NCI-H526 (cell line): ENCODE data around the gene DOCK3.
"Not testable (repeated sequence)": the region's sequence is repeated elsewhere in the genome, so short reads cannot be mapped to it uniquely, and the experiment has no call there.

Source experiments
- DNase-seq, 2 experiments: peaks; one replicate each; lab custom pipeline; 2025; lab: John Stamatoyannopoulos, UW

Gene DOCK3

GRCh38 chr3:50687127-50687751 lies 12.5 kb downstream of the DOCK3 start:
- DNase-seq = no peak

- no peak for DNase-seq
These were observed 13.2 kb downstream of the DOCK3 start for GRCh38 chr3:50687916-50688315.

- not testable (repeated sequence) for DNase-seq
These were observed 13.9 kb downstream of the DOCK3 start for GRCh38 chr3:50688602-50689001.

GRCh38 chr3:50689558-50689957 lies 14.8 kb downstream of the DOCK3 start:
- no peak for DNase-seq

GRCh38 chr3:50695031-50695430 lies 20.3 kb downstream of the DOCK3 start:
- no peak for DNase-seq

- DNase-seq = no peak
These were observed 21.5 kb downstream of the DOCK3 start for GRCh38 chr3:50696276-50696675.

- DNase-seq = no peak
These were observed 23.5 kb downstream of the DOCK3 start for GRCh38 chr3:50698269-50698668.

GRCh38 chr3:50708620-50709019 lies 33.9 kb downstream of the DOCK3 start:
- DNase-seq = no peak

GRCh38 chr3:50714946-50715345 lies 40.2 kb downstream of the DOCK3 start:
- no peak for DNase-seq

GRCh38 chr3:50724831-50725230 lies 50.1 kb downstream of the DOCK3 start:
- DNase-seq = no peak

- no peak for DNase-seq
These were observed 60.3 kb downstream of the DOCK3 start for GRCh38 chr3:50734985-50735384.

- DNase-seq = no peak
These were observed 62.6 kb downstream of the DOCK3 start for GRCh38 chr3:50737193-50737905.

GRCh38 chr3:50737906-50738598 lies 63.3 kb downstream of the DOCK3 start:
- DNase-seq = no peak

GRCh38 chr3:50743643-50744042 lies 68.9 kb downstream of the DOCK3 start:
- DNase-seq = no peak

GRCh38 chr3:50749822-50750221 lies 75.1 kb downstream of the DOCK3 start:
- DNase-seq = no peak

GRCh38 chr3:50759015-50759414 lies 84.3 kb downstream of the DOCK3 start:
- DNase-seq = no peak

GRCh38 chr3:50777680-50778079 lies 103.0 kb downstream of the DOCK3 start:
- DNase-seq = no peak

GRCh38 chr3:50781766-50782165 lies 107.0 kb downstream of the DOCK3 start:
- DNase-seq = not testable (repeated sequence)

- no peak for DNase-seq
These were observed 111.9 kb downstream of the DOCK3 start for GRCh38 chr3:50786631-50787030.

- DNase-seq = not testable (repeated sequence)
These were observed 116.2 kb downstream of the DOCK3 start for GRCh38 chr3:50790894-50791293.

- no peak for DNase-seq
These were observed 117.8 kb downstream of the DOCK3 start for GRCh38 chr3:50792568-50792967.

- DNase-seq = not testable (repeated sequence)
These were observed 129.1 kb downstream of the DOCK3 start for GRCh38 chr3:50803805-50804204.

GRCh38 chr3:50804376-50804775 lies 129.6 kb downstream of the DOCK3 start:
- not testable (repeated sequence) for DNase-seq
